H1 (cell line): ENCODE measurements around the gene SRRM4. TPM values are rescaled to one million over a fixed set of nuclear protein-coding genes. Genes with fewer than 3 reads are reported as not detected.

Experiments used
- BRCA1 ChIP-seq: IDR thresholded peaks from 2 replicates; pipeline ENCODE4 v1.6.1; 2012; ENCODE audit warnings: low read depth, low read length, improper control_type of control experiment
- CTCF ChIP-seq, 3 experiments: IDR thresholded peaks; 1 replicate in 2 of 3; 2 replicates in 1 of 3; pipeline versions ENCODE4 v1.5.1 to v1.6.1; 2011; ENCODE audit warnings: low read length in 3 of 3, mild to moderate bottlenecking in 3 of 3, inconsistent platforms in 2 of 3, low read depth in 1 of 3, moderate library complexity in 1 of 3; ENCODE audit not compliant: insufficient read depth in 1 of 3; ENCODE audit errors: control extremely low read depth in 1 of 3
- RBBP5 ChIP-seq: IDR thresholded peaks from 2 replicates; pipeline ENCODE4 v1.7.1; 2012; ENCODE audit warnings: low read depth, mild to moderate bottlenecking, inconsistent platforms, low read length, moderate library complexity, borderline replicate concordance
- RNF2 ChIP-seq: fragments of 200-900, 300-1000 bp; sonication (generic); IDR thresholded peaks from 2 replicates; pipeline ENCODE4 v1.7.1; 2016; ENCODE audit warnings: borderline replicate concordance, low read depth, mild to moderate bottlenecking, antibody characterized with exemption, low read length; ENCODE audit not compliant: poor library complexity, severe bottlenecking; ENCODE audit errors: missing control alignments
- SIRT6 ChIP-seq: IDR thresholded peaks from one replicate; pipeline ENCODE4 v1.7.1; 2012; ENCODE audit warnings: low read length, inconsistent platforms
- SP4 ChIP-seq: IDR thresholded peaks from 2 replicates; pipeline ENCODE4 v1.6.1; 2012; ENCODE audit warnings: low read length, inconsistent platforms
- polyA plus RNA-seq, 7 experiments: library from polyadenylated mRNA; depleted of rRNA in 3 of 7; stranded (reverse) in 5 of 7; unstranded in 2 of 7; fragments of >200 nt in 5 of 7; fragments of 200-250 nt in 2 of 7; gene quantifications; 1 replicate in 5 of 7; 2 replicates in 1 of 7; 4 replicates in 1 of 7; pipeline versions ENCODE4 v1.2.1 to v1.2.3, GENCODE V29; 2011 to 2013; ENCODE audit warnings: missing spikeins in 2 of 7, mixed read lengths in 2 of 7
- total RNA-seq: library from RNA; stranded (reverse); fragmentation: NEBNext Ultra II Directional; extraction: Animal tissue kit (Norgen Biotek cat#: 25700); gene quantifications from 2 replicates; pipeline ENCODE4 v1.2.1, GENCODE V29; 2021
- TF ChIP-seq, protein P1 (sequence below): IDR thresholded peaks from 2 replicates; pipeline ENCODE4 v1.6.1; 2011; ENCODE audit warnings: low read depth, mild to moderate bottlenecking, low read length; ENCODE audit not compliant: insufficient read depth

Gene SRRM4
- total and polyA plus RNA-seq, 2 of the 8 experiments (the other 6 are each of a cell fraction or from before 2014, with no cell fraction given) = 0.53 to 1.1 TPM

DNA sequence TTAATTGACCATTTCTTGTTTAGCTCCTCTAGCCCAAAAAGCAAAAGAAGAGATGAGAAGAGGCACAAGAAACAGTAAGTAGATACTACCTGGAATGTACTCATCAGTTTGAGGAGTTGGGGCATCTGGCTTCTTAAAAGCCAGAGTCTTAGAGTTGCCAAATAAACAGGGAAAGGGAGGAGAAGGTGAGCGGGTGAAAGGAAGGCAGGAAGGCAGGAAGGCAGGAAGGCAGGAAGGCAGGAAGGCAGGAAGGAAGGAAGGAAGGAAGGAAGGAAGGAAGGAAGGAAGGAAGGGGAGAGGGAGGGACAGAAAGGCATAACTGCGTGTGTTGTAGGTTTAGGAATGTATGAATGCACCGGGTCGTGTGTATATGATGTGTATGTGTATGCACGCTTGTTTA, 140.7 kb downstream of the SRRM4 start (continued):
- TF ChIP-seq RNF2 (no peak), BRCA1 (no peak), SP4 (no peak), CTCF (IDR thresholded peaks at IDR 0.05; ENCODE audit: control extremely low read depth in 1 of 3, insufficient read depth in 1 of 3, low read depth in 1 of 3, low read length in 3 of 3) (no peak), RBBP5 (no peak), SIRT6 (no peak)
- TF ChIP-seq, protein P1, sequence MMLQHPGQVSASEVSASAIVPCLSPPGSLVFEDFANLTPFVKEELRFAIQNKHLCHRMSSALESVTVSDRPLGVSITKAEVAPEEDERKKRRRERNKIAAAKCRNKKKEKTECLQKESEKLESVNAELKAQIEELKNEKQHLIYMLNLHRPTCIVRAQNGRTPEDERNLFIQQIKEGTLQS = no peak
